OCI-LY1 (cell line): ENCODE measurements around the gene FYB2.

ENCODE experiments used
- H2AFZ ChIP-seq: fragments of 200-600 bp; sonication (generic), shearing (Covaris generic); 2 replicates; pipeline ENCODE4 v1.6.0; 2014; ENCODE audit warnings: antibody characterized with exemption, mild to moderate bottlenecking, low read length
- H3F3A ChIP-seq: fragments of 200-600 bp; sonication (generic), shearing (Covaris generic); 2 replicates; pipeline ENCODE4 v1.6.0; 2014; ENCODE audit warnings: mild to moderate bottlenecking, antibody characterized with exemption, low read length, moderate library complexity; ENCODE audit not compliant: insufficient read depth
- H3K27ac ChIP-seq: fragments of 200-600 bp; sonication (generic); 2 replicates; pipeline ENCODE4 v1.5.1; 2014; ENCODE audit warnings: low read length, mixed run types, mild to moderate bottlenecking, low read depth; ENCODE audit not compliant: poor library complexity, severe bottlenecking
- H3K27me3 ChIP-seq: fragments of 200-600 bp; sonication (generic); 2 replicates; pipeline ENCODE4 v1.6.0; 2014; ENCODE audit warnings: antibody characterized with exemption, mild to moderate bottlenecking, low read length, moderate library complexity; ENCODE audit not compliant: insufficient read depth
- H3K36me3 ChIP-seq: fragments of 200-600 bp; sonication (generic); 2 replicates; pipeline ENCODE4 v1.6.1; 2014; ENCODE audit warnings: mild to moderate bottlenecking, antibody characterized with exemption, low read length, moderate library complexity, mixed read lengths; ENCODE audit not compliant: insufficient read depth
- H3K4me1 ChIP-seq: fragments of 200-600 bp; sonication (generic); 2 replicates; pipeline ENCODE4 v1.5.1; 2014; ENCODE audit warnings: mild to moderate bottlenecking, low read length, moderate library complexity; ENCODE audit not compliant: insufficient read depth, severe bottlenecking
- H3K4me2 ChIP-seq: fragments of 200-600 bp; sonication (generic), shearing (Covaris generic); 2 replicates; pipeline ENCODE4 v1.6.1; 2014; ENCODE audit warnings: low read length
- H3K4me3 ChIP-seq: fragments of 200-600 bp; sonication (generic); 2 replicates; pipeline ENCODE4 v1.5.1; 2014; ENCODE audit warnings: low read length, low read depth, mild to moderate bottlenecking, mixed read lengths; ENCODE audit not compliant: poor library complexity, severe bottlenecking
- H3K79me2 ChIP-seq: fragments of 200-600 bp; shearing (Covaris generic); 2 replicates; pipeline ENCODE4 v1.6.1; 2016; ENCODE audit warnings: mixed run types, low read length, mixed read lengths; ENCODE audit not compliant: insufficient read depth
- H3K9ac ChIP-seq: fragments of 200-600 bp; sonication (generic), shearing (Covaris generic); 2 replicates; pipeline ENCODE4 v1.6.1; 2014; ENCODE audit warnings: mild to moderate bottlenecking, low read length, mixed read lengths
- H3K9me2 ChIP-seq: fragments of 200-600 bp; sonication (generic), shearing (Covaris generic); 2 replicates; pipeline ENCODE4 v1.6.1; 2014; ENCODE audit warnings: low read depth, mild to moderate bottlenecking, low read length, mixed read lengths
- H3K9me3 ChIP-seq: fragments of 200-600 bp; shearing (Covaris generic); 2 replicates; pipeline ENCODE4 v1.6.1; 2014; ENCODE audit warnings: low read length, mixed read lengths
- H4K20me1 ChIP-seq: fragments of 200-600 bp; sonication (generic), shearing (Covaris generic); 2 replicates; pipeline ENCODE4 v1.6.0; 2016; ENCODE audit warnings: mild to moderate bottlenecking, low read length; ENCODE audit not compliant: insufficient read depth
- EZH2 ChIP-seq: fragments of 200-600 bp; sonication (generic), shearing (Covaris generic); IDR thresholded peaks from 2 replicates; pipeline ENCODE4 v1.8.0; 2017; ENCODE audit warnings: borderline replicate concordance, mixed run types, mild to moderate bottlenecking, antibody characterized with exemption, low read length, moderate library complexity, mixed read lengths
- TF ChIP-seq, protein P1 (sequence below): fragments of 200-600 bp; sonication (generic), shearing (Covaris generic); IDR thresholded peaks from 2 replicates; pipeline ENCODE4 v1.5.1; 2017; ENCODE audit warnings: mild to moderate bottlenecking, antibody characterized with exemption, low read length, moderate library complexity, mixed read lengths

FYB2 gene

DNA sequence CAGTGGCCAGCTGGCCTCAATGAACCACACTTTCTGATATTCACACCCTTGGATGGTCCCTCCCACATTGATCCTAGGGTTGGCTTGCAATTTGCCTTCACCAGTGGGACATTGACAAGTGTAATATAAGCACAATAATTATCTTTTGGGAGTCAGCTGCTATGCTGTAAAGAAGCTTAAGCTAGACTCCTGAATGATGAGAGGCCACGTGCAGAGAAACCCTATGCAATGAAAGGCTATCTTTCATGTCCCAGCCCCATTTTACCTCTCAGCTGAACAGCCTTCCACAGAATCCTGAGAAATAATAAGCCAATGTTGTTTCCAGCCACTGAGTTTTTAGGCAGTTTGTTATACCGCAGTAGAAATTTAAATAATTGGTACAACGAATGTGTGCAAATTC, 24.3 kb upstream of the FYB2 start:
- Histone ChIP-seq H3K4me2 (no peak overlapping the region), H2AFZ (no peak overlapping the region), H3K79me2 (no peaks in the 10 kb centered on the region), H3K9ac (no peak overlapping the region), H3K4me1 (no peaks in the 10 kb centered on the region), H3K27me3 (no peaks in the 10 kb centered on the region; the same call in 1 of the 2 replicates), H4K20me1 (no peaks in the 10 kb centered on the region), H3K4me3 (no peak overlapping the region), H3F3A (no peaks in the 10 kb centered on the region), H3K36me3 (no peaks in the 10 kb centered on the region), H3K9me2 (no peaks in the 10 kb centered on the region), H3K27ac (no peak overlapping the region), H3K9me3 (no peaks in the 10 kb centered on the region)
- TF ChIP-seq, protein P1, sequence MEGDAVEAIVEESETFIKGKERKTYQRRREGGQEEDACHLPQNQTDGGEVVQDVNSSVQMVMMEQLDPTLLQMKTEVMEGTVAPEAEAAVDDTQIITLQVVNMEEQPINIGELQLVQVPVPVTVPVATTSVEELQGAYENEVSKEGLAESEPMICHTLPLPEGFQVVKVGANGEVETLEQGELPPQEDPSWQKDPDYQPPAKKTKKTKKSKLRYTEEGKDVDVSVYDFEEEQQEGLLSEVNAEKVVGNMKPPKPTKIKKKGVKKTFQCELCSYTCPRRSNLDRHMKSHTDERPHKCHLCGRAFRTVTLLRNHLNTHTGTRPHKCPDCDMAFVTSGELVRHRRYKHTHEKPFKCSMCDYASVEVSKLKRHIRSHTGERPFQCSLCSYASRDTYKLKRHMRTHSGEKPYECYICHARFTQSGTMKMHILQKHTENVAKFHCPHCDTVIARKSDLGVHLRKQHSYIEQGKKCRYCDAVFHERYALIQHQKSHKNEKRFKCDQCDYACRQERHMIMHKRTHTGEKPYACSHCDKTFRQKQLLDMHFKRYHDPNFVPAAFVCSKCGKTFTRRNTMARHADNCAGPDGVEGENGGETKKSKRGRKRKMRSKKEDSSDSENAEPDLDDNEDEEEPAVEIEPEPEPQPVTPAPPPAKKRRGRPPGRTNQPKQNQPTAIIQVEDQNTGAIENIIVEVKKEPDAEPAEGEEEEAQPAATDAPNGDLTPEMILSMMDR, result no peak
- TF ChIP-seq EZH2, result no peak

DNA sequence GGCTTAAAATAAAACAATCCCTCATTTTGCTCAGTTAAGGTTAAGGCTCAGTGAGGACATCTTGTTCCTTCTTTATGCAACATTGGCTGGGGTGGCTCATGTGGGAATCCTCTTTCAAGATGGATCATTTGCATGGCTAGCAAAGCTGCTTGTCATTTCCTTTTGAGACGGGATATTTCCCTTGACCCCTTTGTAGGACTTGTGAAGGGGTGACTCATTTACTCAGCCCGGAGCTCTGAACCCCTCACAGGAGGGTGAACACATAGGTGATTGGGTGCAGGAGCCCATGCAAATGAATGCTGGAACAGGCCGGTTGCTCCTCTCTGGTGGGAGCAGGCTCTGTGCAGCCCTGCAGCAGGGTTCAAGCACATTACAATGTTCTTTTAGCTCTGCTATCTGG, 19.6 kb upstream of the FYB2 start:
- Histone ChIP-seq H3K9ac (no peak overlapping the region), H3K4me2 (no peak overlapping the region), H3K9me2 (no peaks in the 10 kb centered on the region), H4K20me1 (no peaks in the 10 kb centered on the region), H3K27ac (no peak overlapping the region), H3K4me1 (no peaks in the 10 kb centered on the region), H3K79me2 (no peaks in the 10 kb centered on the region), H3F3A (no peaks in the 10 kb centered on the region), H3K9me3 (no peaks in the 10 kb centered on the region), H2AFZ (no peak overlapping the region), H3K36me3 (no peaks in the 10 kb centered on the region), H3K4me3 (no peak overlapping the region), H3K27me3 (no peaks in the 10 kb centered on the region; the same call in 1 of the 2 replicates)
- TF ChIP-seq, protein P1, result no peak
- no peak for TF ChIP-seq EZH2

DNA sequence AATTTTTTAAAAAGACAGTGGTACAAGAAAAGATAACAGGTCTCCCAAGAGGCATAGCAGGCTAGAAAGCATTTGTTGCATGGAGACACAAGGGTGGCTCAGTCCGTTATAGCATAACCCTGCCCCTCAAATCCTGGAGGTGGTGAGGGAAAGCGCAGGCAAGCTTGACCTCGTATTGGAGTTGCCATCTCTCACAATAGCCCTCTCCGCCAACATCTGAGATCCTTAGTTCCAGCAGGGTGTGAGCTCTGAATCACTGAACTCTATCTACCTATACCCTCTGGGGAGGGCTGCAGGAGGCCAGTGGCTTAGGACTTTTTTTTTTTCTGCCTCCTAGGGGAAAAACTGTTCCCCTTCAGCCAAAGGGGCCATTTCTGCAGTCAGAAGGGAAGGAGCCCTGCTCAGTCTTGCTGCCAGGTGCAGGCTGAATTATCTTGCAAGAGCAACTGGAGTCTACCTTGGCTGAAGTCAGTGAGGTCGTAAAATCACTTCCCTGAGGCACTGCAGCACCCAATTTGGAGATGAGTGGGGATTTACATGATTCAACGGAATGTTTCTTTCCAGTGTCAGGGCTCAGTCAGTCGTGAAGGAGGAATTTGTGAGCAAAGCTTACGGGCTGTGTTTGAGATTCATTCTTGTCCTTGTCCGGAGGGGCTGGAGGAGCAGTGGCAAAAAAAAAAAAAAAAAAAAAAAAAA, 18.2 kb upstream of the FYB2 start:
- Histone ChIP-seq H3K27ac (no peak overlapping the region), H3F3A (no peaks in the 10 kb centered on the region), H3K4me3 (no peak overlapping the region), H2AFZ (no peak overlapping the region), H3K9me3 (no peaks in the 10 kb centered on the region), H3K79me2 (no peaks in the 10 kb centered on the region), H3K4me2 (no peak overlapping the region), H4K20me1 (no peaks in the 10 kb centered on the region), H3K9me2 (no peaks in the 10 kb centered on the region), H3K9ac (no peak overlapping the region), H3K27me3 (no peaks in the 10 kb centered on the region; the same call in 1 of the 2 replicates), H3K36me3 (no peaks in the 10 kb centered on the region), H3K4me1 (no peaks in the 10 kb centered on the region)
- TF ChIP-seq EZH2, result no peak
- TF ChIP-seq, protein P1, result no peak
